Spleen (tissue), 11 donors: ENCODE measurements around the gene CTXND1. TPM values are rescaled to one million over a fixed set of nuclear protein-coding genes. Genes with fewer than 3 reads are reported as not detected.
"Not testable (repeated sequence)": the region's sequence is repeated elsewhere in the genome, so short reads cannot be mapped to it uniquely, and the experiment has no call there.

Experiments
- DNase-seq: peaks from one replicate; pipeline ENCODE4 v3.0.0-alpha.2; 2020
- H3K27ac ChIP-seq, 8 donors: fragments of 200-600 bp; sonication (generic) in 7 of 8; 1 replicate in 4 of 8; 2 replicates in 4 of 8; pipeline versions ENCODE4 v1.5.0 to v1.8.0; 2016 to 2021; ENCODE audit warnings: inconsistent platforms in 4 of 8, mild to moderate bottlenecking in 4 of 8, moderate library complexity in 1 of 8
- H3K27me3 ChIP-seq, 7 donors: fragments of 200-600 bp; sonication (generic) in 6 of 7; replicated peaks in 1 of 7; 1 replicate in 4 of 7; 2 replicates in 3 of 7; pipeline versions ENCODE4 v1.5.0 to v1.8.0; 2016 to 2021; ENCODE audit warnings: inconsistent platforms in 3 of 7, mild to moderate bottlenecking in 1 of 7
- H3K36me3 ChIP-seq, 6 donors: fragments of 200-600 bp; sonication (generic) in 5 of 6; 1 replicate in 4 of 6; 2 replicates in 2 of 6; pipeline versions ENCODE4 v1.5.0 to v1.8.0; 2016 to 2021; ENCODE audit warnings: inconsistent platforms in 2 of 6
- H3K4me1 ChIP-seq, 6 donors: fragments of 200-600 bp; sonication (generic) in 5 of 6; 1 replicate in 3 of 6; 2 replicates in 3 of 6; pipeline versions ENCODE4 v1.5.0 to v1.8.0; 2016 to 2021; ENCODE audit warnings: inconsistent platforms in 3 of 6
- H3K4me3 ChIP-seq, 8 donors: fragments of 200-600 bp; sonication (generic) in 7 of 8; 1 replicate in 4 of 8; 2 replicates in 4 of 8; pipeline versions ENCODE4 v1.5.0 to v1.8.0; 2016 to 2021; ENCODE audit warnings: inconsistent platforms in 4 of 8, mild to moderate bottlenecking in 4 of 8, moderate library complexity in 2 of 8
- H3K9me3 ChIP-seq, 8 donors: fragments of 200-600 bp; sonication (generic) in 7 of 8; 1 replicate in 4 of 8; 2 replicates in 4 of 8; pipeline versions ENCODE4 v1.5.0 to v1.8.0; 2016 to 2021; ENCODE audit warnings: inconsistent platforms in 4 of 8
- CTCF ChIP-seq, 11 experiments: fragments of 200-600 bp in 7 of 11; fragments of 450-650 bp in 4 of 11; sonication (generic) in 4 of 11; IDR thresholded peaks in 8 of 11; conservative IDR thresholded peaks in 3 of 11; 1 replicate in 7 of 11; 2 replicates in 4 of 11; pipeline versions ENCODE4 v1.4.0 to v1.8.0; 2016 to 2021; ENCODE audit warnings: antibody characterized with exemption in 11 of 11, inconsistent platforms in 4 of 11, mild to moderate bottlenecking in 1 of 11
- POLR2A ChIP-seq, 3 donors: fragments of 450-650 bp; IDR thresholded peaks; one replicate each; pipeline ENCODE4 v1.5.1; 2017; ENCODE audit warnings: antibody characterized with exemption in 3 of 3, mild to moderate bottlenecking in 1 of 3
- POLR2AphosphoS5 ChIP-seq, 3 donors: sonication (generic); formaldehyde crosslinking; IDR thresholded peaks; one replicate each; pipeline ENCODE4 v1.5.1; 2017; ENCODE audit warnings: antibody characterized with exemption in 3 of 3
- WGBS, 5 donors: extraction: QIAGEN DNeasy Blood & Tissue Kit in 3 of 5; methylation state at CpG; one replicate each; pipeline versions ENCODE4 v1.1.5 to v1.1.7; 2013 to 2018; 5-methylcytosine and 5-hydroxymethylcytosine counted together
- intact Hi-C: fragments of 100-400 bp; cut with DNase I; formaldehyde crosslinking; loops from one replicate; pipeline ENCODE4 v1.15.0; 2023; ENCODE audit warnings: low total_unique reads
- polyA plus RNA-seq, 3 donors: library from polyadenylated mRNA; stranded (reverse); fragments of 200-250 nt; gene quantifications; one replicate each; pipeline ENCODE4 v1.2.1, GENCODE V29; 2013
- total RNA-seq, 7 donors: library from RNA; depleted of rRNA in 3 of 7; stranded (reverse); fragments of >200 nt in 3 of 7; fragmentation: NEBNext Ultra II Directional in 4 of 7; extraction: Animal tissue kit (Norgen Biotek cat#: 25700) in 4 of 7; gene quantifications; one replicate each; pipeline versions ENCODE4 v1.1.0 to v1.2.1, GENCODE V29; 2016 to 2021
- donor health status: healthy with polysubstance abuse.
- donor health status: DM: no; HTN: no; CAD: no; lungs with moderate emphysema.
- donor health status: DM: no; HTN: no; CAD: no.
- donor health status: Bipolar disorder and iron deficiency.
- donor health status: healthy.
- donor health status: DM: no; HTN: no; CAD: no.
- donor health status: DM: yes; HTN: yes; CAD: no.

The CTXND1 gene
- total and polyA plus RNA-seq, 10 donors = 0.20 to 5.2 (median 1.4) TPM

GRCh38 chr15:80157215-80157614 is 94.8 kb downstream of the CTXND1 start:
- no peaks in the 10 kb centered on the region for H3K9me3 ChIP-seq
- 81 to 93% (median 87%) methylated on average over 5 of the region's 5 CpGs for WGBS, 5 donors
- intact Hi-C loops = no loop called here
- peak overlapping the region in 2 of 8 donors; percentile 18 to 51 for H3K27ac ChIP-seq
- TF ChIP-seq POLR2AphosphoS5 (IDR thresholded peaks at IDR 0.05) = no peak
- TF ChIP-seq POLR2A (IDR thresholded peaks at IDR 0.05) = no peak
- no peak for TF ChIP-seq CTCF (IDR thresholded peaks at IDR 0.05 in 8 of 11, conservative IDR thresholded peaks at IDR 0.05 in 3 of 11)
- no peaks in the 10 kb centered on the region for H3K27me3 ChIP-seq
- H3K36me3 ChIP-seq = peaks cover 0 to 18% (median 0%) of the 10 kb centered on the region in 6 donors
- no peak for DNase-seq
- peaks cover 16 to 81% (median 43%) of the 10 kb centered on the region in 6 donors for H3K4me1 ChIP-seq
- H3K4me3 ChIP-seq = no peak overlapping the region

GRCh38 chr15:80156176-80156720 is 95.8 kb downstream of the CTXND1 start:
- H3K4me3 ChIP-seq = no peak overlapping the region
- H3K36me3 ChIP-seq = peaks cover 0 to 18% (median 0%) of the 10 kb centered on the region in 6 donors
- DNase-seq = no peak
- H3K4me1 ChIP-seq = peaks cover 16 to 83% (median 43%) of the 10 kb centered on the region in 6 donors
- peak overlapping the region in 5 of 8 donors; percentile 18 to 87 (median 51) for H3K27ac ChIP-seq
- TF ChIP-seq CTCF (IDR thresholded peaks at IDR 0.05 in 8 of 11, conservative IDR thresholded peaks at IDR 0.05 in 3 of 11) = no peak
- TF ChIP-seq POLR2AphosphoS5 (IDR thresholded peaks at IDR 0.05) = no peak
- TF ChIP-seq POLR2A (IDR thresholded peaks at IDR 0.05) = no peak
- WGBS, 5 donors = 86 to 94% (median 92%) methylated on average over 8 of the region's 8 CpGs
- H3K9me3 ChIP-seq = no peaks in the 10 kb centered on the region
- intact Hi-C loops = no loop called here
- H3K27me3 ChIP-seq = no peaks in the 10 kb centered on the region

- H3K27me3 ChIP-seq, intact Hi-C loops, DNase-seq, H3K4me3 ChIP-seq, H3K9me3 ChIP-seq: not testable (repeated sequence)
- TF ChIP-seq POLR2AphosphoS5 (IDR thresholded peaks at IDR 0.05) = peak in 1 of 3 donors; percentile 37
- peaks cover 11 to 77% (median 36%) of the 10 kb centered on the region in 6 donors for H3K4me1 ChIP-seq
- peak overlapping the region in 5 of 8 donors; percentile 25 to 87 (median 63) for H3K27ac ChIP-seq
- peaks cover 0 to 18% (median 0%) of the 10 kb centered on the region in 6 donors for H3K36me3 ChIP-seq
- 63 to 71% (median 68%) methylated on average over 16 of the region's 16 CpGs for WGBS, 5 donors
These were observed 96.4 kb downstream of the CTXND1 start for GRCh38 chr15:80155378-80156175.

GRCh38 chr15:80155001-80155377 is 97.0 kb downstream of the CTXND1 start:
- no peaks in the 10 kb centered on the region for H3K9me3 ChIP-seq
- H3K4me1 ChIP-seq = peaks cover 8 to 71% (median 30%) of the 10 kb centered on the region in 6 donors
- peak overlapping the region in 5 of 8 donors; percentile 25 to 87 (median 63) for H3K27ac ChIP-seq
- no peaks in the 10 kb centered on the region for H3K27me3 ChIP-seq
- no peak overlapping the region for H3K4me3 ChIP-seq
- DNase-seq = no peak
- intact Hi-C loops = no loop called here
- H3K36me3 ChIP-seq = peaks cover 0 to 13% (median 0%) of the 10 kb centered on the region in 6 donors
- no peak for TF ChIP-seq POLR2AphosphoS5 (IDR thresholded peaks at IDR 0.05)
- TF ChIP-seq POLR2A (IDR thresholded peaks at IDR 0.05) = no peak
- TF ChIP-seq CTCF (IDR thresholded peaks at IDR 0.05 in 8 of 11, conservative IDR thresholded peaks at IDR 0.05 in 3 of 11) = no peak
- 65 to 88% (median 72%) methylated on average over 5 of the region's 5 CpGs for WGBS, 5 donors
